Effector memory CD4-positive, alpha-beta T cell (primary cell): ENCODE measurements around the gene PLIN3.
"Not testable (repeated sequence)": the region's sequence is repeated elsewhere in the genome, so short reads cannot be mapped to it uniquely, and the experiment has no call there.

Source experiments
- DNase-seq, 3 donors: peaks; one replicate each; pipeline ENCODE4 v3.0.0-alpha.2; 2020
- H3K27ac ChIP-seq: 2 replicates; pipeline ENCODE4 v1.7.0; 2013; ENCODE audit warnings: mild to moderate bottlenecking, low read length, moderate library complexity; ENCODE audit not compliant: insufficient read depth, poor library complexity, severe bottlenecking
- H3K27me3 ChIP-seq: replicated peaks from 2 replicates; pipeline ENCODE4 v1.7.0; 2013; ENCODE audit warnings: mild to moderate bottlenecking, low read length; ENCODE audit not compliant: insufficient read depth, control insufficient read depth, poor library complexity, severe bottlenecking
- H3K36me3 ChIP-seq: 2 replicates; pipeline ENCODE4 v1.7.0; 2013; ENCODE audit warnings: mild to moderate bottlenecking, low read length, moderate library complexity; ENCODE audit not compliant: control insufficient read depth, insufficient read depth
- H3K4me1 ChIP-seq: 2 replicates; pipeline ENCODE4 v1.7.0; 2013; ENCODE audit warnings: low read length, mild to moderate bottlenecking; ENCODE audit not compliant: control insufficient read depth, insufficient read depth, poor library complexity, severe bottlenecking
- H3K4me3 ChIP-seq: 2 replicates; pipeline ENCODE4 v1.7.0; 2013; ENCODE audit warnings: low read length, low read depth, mild to moderate bottlenecking; ENCODE audit not compliant: insufficient read depth, poor library complexity, severe bottlenecking
- H3K9me3 ChIP-seq: 2 replicates; pipeline ENCODE4 v1.7.0; 2013; ENCODE audit warnings: mild to moderate bottlenecking, low read length, moderate library complexity; ENCODE audit not compliant: control insufficient read depth

Gene PLIN3

GRCh38 chr19:4831304-4831978 is 36.0 kb downstream of the PLIN3 start, which contains the start of gene TICAM1:
Gene TICAM1 (minus strand): TSS chr19:4831712. CDS start chr19:4818377, 13,335 bp downstream.
- H3K36me3 ChIP-seq: no peaks in the 10 kb centered on the region
- H3K4me3 ChIP-seq: peak within 1 kb of the TSS; percentile 91
- peak within 1 kb of the TSS; percentile 78 for H3K27ac ChIP-seq
- DNase-seq: peak; percentile 75 to 85 (median 81)
- H3K27me3 ChIP-seq: no peaks in the 10 kb centered on the region
- no peaks in the 10 kb centered on the region for H3K9me3 ChIP-seq
- H3K4me1 ChIP-seq: peaks cover 14% of the 10 kb centered on the region

- Histone ChIP-seq H3K4me3 (peak overlapping the region; percentile 91), H3K36me3 (no peaks in the 10 kb centered on the region), H3K27ac (peak overlapping the region; percentile 78), H3K9me3 (no peaks in the 10 kb centered on the region), H3K4me1 (peaks cover 14% of the 10 kb centered on the region), H3K27me3 (no peaks in the 10 kb centered on the region)
- DNase-seq: no peak
Observed at GRCh38 chr19:4830768-4831265, 36.6 kb downstream of the PLIN3 start.

GRCh38 chr19:4830332-4830731 is 37.1 kb downstream of the PLIN3 start:
- Histone ChIP-seq H3K36me3 (no peaks in the 10 kb centered on the region), H3K4me1 (peaks cover 14% of the 10 kb centered on the region), H3K9me3 (no peaks in the 10 kb centered on the region), H3K27ac (peak overlapping the region; percentile 78), H3K27me3 (no peaks in the 10 kb centered on the region), H3K4me3 (peak overlapping the region; percentile 91)
- no peak for DNase-seq

GRCh38 chr19:4829001-4829712 is 38.3 kb downstream of the PLIN3 start:
- no peak for DNase-seq
- Histone ChIP-seq H3K9me3 (no peaks in the 10 kb centered on the region), H3K36me3 (no peaks in the 10 kb centered on the region), H3K27me3 (no peaks in the 10 kb centered on the region), H3K4me3 (no peak overlapping the region), H3K27ac (peak overlapping the region; percentile 45), H3K4me1 (peaks cover 14% of the 10 kb centered on the region)

GRCh38 chr19:4823577-4823976 is 43.9 kb downstream of the PLIN3 start:
- no peaks in the 10 kb centered on the region for H3K9me3 ChIP-seq
- no peak overlapping the region for H3K4me3 ChIP-seq
- no peaks in the 10 kb centered on the region for H3K27me3 ChIP-seq
- H3K4me1 ChIP-seq: no peaks in the 10 kb centered on the region
- no peak overlapping the region for H3K27ac ChIP-seq
- DNase-seq: no peak
- H3K36me3 ChIP-seq: no peaks in the 10 kb centered on the region

GRCh38 chr19:4822354-4822753 is 45.1 kb downstream of the PLIN3 start:
- H3K4me1 ChIP-seq, H3K4me3 ChIP-seq, H3K27ac ChIP-seq, DNase-seq, H3K27me3 ChIP-seq, H3K9me3 ChIP-seq, H3K36me3 ChIP-seq: not testable (repeated sequence)

- Histone ChIP-seq H3K27me3 (no peaks in the 10 kb centered on the region), H3K36me3 (peaks cover 18% of the 10 kb centered on the region), H3K9me3 (no peaks in the 10 kb centered on the region), H3K4me3 (no peak overlapping the region), H3K27ac (no peak overlapping the region), H3K4me1 (no peaks in the 10 kb centered on the region)
- no peak for DNase-seq
Observed at GRCh38 chr19:4821265-4821664, 46.2 kb downstream of the PLIN3 start.

GRCh38 chr19:4817467-4818277 is 49.8 kb downstream of the PLIN3 start:
- Histone ChIP-seq H3K9me3 (no peaks in the 10 kb centered on the region), H3K4me1 (peaks cover 7% of the 10 kb centered on the region), H3K27ac (no peak overlapping the region), H3K36me3 (peaks cover 18% of the 10 kb centered on the region), H3K27me3 (no peaks in the 10 kb centered on the region), H3K4me3 (no peak overlapping the region)
- DNase-seq: no peak

GRCh38 chr19:4816950-4817278 is 50.6 kb downstream of the PLIN3 start:
- no peak for DNase-seq
- H3K27me3 ChIP-seq: no peaks in the 10 kb centered on the region
- peaks cover 7% of the 10 kb centered on the region for H3K4me1 ChIP-seq
- H3K36me3 ChIP-seq: peaks cover 18% of the 10 kb centered on the region
- no peaks in the 10 kb centered on the region for H3K9me3 ChIP-seq
- H3K4me3 ChIP-seq: no peak overlapping the region
- no peak overlapping the region for H3K27ac ChIP-seq
